Measurements from ENCODE around the gene ARHGAP44.

GRCh38 chr17:12768255-12768654, 21.0 kb upstream of the ARHGAP44 start:
- no peak for TF ChIP-seq POLR2A (IDR thresholded peaks at IDR 0.05; ENCODE audit: low read depth, low read length)
- no peak for TF ChIP-seq POLR2AphosphoS5 (IDR thresholded peaks at IDR 0.05; ENCODE audit: low read depth, low read length)
- no peak for TF ChIP-seq TAF1 (IDR thresholded peaks at IDR 0.05; ENCODE audit: low read depth, low read length)
- no peak for TF ChIP-seq POU2F2 (IDR thresholded peaks at IDR 0.05; ENCODE audit: low read depth, low read length)
- no peak for TF ChIP-seq PAX5 (IDR thresholded peaks at IDR 0.05; ENCODE audit: insufficient read depth, low read length, severe bottlenecking)
- TF ChIP-seq SPI1 (IDR thresholded peaks at IDR 0.05; ENCODE audit: low read depth, low read length) = no peak

Data from GM12891 (cell line).